GM18951 (cell line): ENCODE data around the gene DEXI.
"Not testable (repeated sequence)": the region's sequence is repeated elsewhere in the genome, so short reads cannot be mapped to it uniquely, and the experiment has no call there.

Source experiments
- POLR2A ChIP-seq: IDR thresholded peaks from 4 replicates; pipeline ENCODE4 v1.6.1; 2011; ENCODE audit warnings: mild to moderate bottlenecking; ENCODE audit not compliant: insufficient read length, insufficient read depth; ENCODE audit errors: extremely low read depth
- in situ Hi-C: fragments of 300-500 bp; cut with MboI; formaldehyde crosslinking; loops from one replicate; pipeline ENCODE4 v1.12.0; 2022; ENCODE audit warnings: low sequenced_read_pairs, mixed read lengths, inconsistent platforms; ENCODE audit not compliant: unreplicated experiment

DEXI gene

DNA sequence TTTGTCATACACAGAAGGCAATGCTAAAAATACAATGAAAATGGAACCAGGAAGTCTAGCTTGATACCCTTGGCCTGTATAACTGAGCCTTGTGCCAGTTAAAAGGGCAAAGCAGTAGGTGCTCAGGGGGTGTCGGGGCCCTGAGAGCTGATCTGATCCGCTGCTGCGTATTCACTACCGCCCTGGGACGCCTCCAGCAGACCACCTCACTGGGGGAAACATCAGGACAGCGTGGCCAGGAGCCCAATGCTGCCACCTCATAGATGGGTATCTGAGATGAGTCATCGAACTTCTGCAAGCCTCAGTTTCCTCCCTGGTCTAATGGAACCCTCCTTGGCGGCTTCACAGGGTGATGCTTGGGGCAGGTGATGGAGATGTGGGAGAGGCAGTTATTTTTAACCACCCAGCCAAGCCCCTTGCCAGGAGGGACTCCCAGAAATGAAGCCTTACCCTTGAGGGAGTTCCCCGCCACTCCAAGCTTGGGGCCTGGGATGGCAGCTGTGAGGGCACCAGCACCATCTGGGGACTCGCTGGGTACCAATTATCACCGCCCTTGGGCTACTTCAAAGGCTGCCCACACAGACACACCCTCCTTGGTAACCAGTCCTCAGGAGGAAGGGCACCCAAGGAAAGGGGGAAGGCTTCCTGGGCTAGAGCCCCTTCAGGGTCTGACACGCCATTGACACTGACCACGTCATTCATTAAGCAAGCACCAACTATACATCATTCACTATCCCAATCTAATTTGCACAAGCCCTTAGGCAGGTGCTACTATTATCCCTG is 7.8 kb downstream of the DEXI start:
- in situ Hi-C loops = no loop called here
- no peak for TF ChIP-seq POLR2A

DNA sequence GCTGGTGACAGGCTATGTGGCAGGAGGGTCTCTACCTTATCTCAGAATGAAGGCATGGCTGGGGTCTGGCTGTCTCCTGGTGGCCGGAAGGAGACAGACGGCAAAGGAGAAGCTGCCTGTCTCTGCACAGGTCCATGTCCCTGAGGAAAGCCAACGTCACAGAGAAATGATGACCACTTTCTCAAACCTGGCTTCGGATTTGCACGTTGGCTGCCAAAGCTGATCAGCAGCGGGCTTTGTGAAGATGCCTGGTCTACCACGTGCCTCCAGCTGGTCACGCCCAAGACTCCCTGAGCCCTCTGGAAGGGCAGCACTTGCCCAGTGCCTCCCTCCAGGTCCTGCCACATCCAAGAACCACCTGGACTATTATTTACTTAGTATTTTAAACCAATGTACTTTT is 8.4 kb downstream of the DEXI start:
- in situ Hi-C loops = no loop called here
- no peak for TF ChIP-seq POLR2A

DNA sequence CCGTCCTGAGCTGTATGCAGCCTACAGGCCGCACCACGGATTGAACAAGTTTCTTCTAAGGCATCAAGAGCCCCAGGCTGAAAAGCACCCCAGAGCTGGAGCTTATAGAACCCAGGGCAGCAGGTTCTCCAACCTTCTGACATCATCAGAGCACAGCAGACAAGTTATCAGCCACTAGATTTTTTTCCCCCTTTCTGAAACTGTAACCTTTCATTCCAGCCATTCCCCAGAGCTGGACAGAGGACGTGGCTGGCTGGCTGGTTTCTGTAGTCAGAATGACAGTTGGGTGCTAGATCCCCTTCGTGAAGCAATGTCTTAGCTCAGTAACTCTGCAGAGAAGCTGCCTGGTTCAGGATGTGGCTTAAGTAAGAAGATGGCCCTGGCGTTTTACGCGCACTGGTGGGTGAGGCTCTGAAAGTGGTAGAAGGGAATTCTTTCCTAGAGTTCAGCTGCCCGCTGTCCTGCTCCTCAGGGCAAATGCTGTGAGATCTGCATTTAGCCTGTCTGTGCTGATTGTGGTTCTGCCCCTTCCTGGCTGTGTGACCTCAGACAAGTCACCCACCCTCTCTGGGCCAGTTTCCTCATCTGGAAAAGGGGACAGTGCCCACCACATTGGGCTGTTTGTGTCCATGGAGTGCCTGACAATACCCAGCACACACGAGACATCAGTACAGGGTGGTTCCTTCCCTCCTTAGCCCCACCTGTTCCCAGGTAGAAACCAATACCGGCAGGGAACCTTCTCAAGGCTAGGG is 9.1 kb downstream of the DEXI start:
- TF ChIP-seq POLR2A = no peak
- in situ Hi-C loops = no loop called here

DNA sequence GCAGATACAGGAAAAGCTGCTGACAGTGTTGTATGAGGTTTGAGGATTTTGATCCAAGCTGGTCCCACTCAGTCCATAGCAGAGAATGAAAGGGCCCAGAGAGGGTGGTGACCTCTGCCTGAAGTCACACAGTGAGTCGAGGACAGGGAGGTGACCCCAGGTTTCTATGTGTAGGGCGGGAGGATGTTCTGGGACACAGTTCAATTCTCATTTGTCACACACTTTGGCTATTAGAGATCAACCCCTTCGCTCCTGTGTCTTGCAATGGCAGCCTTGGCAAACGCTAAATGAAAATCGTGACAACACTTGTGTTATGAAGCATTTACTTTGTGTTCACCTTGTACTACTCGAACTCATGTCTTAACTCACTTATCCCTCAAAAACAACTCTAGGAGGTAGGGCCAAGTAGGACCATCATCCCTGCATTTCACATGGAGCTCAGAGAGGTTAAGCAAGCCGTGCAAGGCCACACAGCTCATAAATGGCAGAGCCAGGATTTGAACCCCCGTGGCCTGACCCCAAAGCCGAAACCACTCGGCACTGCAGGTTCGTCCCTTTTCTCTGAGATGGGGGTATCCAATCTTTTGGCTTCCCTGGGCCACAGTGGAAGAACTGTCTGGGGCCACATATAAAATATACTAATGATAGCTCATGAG is 10.2 kb downstream of the DEXI start:
- in situ Hi-C loops = no loop called here
- TF ChIP-seq POLR2A = peak; percentile 30

GRCh38 chr16:10931134-10931533 is 11.1 kb downstream of the DEXI start:
- TF ChIP-seq POLR2A = no peak
- in situ Hi-C loops = no loop called here

GRCh38 chr16:10930755-10931093 is 11.5 kb downstream of the DEXI start:
- in situ Hi-C loops = no loop called here
- no peak for TF ChIP-seq POLR2A

- in situ Hi-C loops = no loop called here
- peak; percentile 29 for TF ChIP-seq POLR2A
Measured at GRCh38 chr16:10929853-10930754, 12.2 kb downstream of the DEXI start.

DNA sequence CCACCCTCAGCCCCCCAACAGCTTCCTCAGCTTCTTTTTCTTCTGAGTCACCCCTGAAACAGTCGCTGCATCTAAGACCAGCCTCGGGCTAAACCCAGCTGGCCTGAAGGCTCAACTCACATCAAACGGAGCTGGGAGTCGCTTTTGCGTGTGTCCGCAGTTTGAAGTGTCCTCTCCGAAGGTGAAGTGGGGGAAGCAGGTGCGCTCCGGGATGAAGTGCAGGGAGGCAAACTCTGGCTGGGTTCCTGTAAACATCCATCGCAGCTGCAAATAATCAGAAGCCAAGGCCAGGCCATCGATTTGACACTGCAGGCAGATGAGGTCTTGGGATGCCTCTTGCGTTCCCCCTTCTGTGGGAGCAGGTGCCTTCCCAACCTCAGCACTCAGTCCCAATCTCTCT is 13.2 kb downstream of the DEXI start:
- in situ Hi-C loops = not testable (repeated sequence)

DNA sequence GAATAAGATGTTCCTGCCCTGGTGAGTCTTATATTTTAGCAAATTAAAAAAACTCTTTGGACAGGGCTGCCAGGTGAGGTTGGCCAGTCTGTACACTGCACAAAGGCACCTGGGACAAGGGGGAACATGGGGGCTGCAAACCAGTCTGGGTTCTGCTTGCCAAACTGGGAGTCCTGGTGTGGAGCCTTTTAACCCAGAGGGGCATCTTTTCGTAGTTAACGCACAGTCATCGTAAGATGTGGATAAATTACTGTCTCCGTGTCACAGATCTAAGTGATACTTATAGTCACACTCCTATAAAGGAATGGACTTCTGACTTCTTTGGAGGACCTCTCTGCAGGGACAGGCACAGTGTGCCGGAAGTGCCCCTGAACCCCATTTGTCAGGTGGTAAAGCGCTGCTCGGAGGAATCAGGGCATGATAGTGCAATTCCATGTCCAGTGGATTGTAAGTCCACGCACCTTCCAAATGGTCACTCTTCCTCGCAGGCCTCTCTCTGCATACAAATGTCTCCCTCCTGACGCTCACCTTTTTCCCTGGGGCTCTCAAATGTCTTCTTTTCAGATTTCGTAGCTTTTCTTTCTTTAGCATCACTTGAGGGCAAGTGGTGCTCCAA is 14.7 kb downstream of the DEXI start:
- TF ChIP-seq POLR2A = no peak

DNA sequence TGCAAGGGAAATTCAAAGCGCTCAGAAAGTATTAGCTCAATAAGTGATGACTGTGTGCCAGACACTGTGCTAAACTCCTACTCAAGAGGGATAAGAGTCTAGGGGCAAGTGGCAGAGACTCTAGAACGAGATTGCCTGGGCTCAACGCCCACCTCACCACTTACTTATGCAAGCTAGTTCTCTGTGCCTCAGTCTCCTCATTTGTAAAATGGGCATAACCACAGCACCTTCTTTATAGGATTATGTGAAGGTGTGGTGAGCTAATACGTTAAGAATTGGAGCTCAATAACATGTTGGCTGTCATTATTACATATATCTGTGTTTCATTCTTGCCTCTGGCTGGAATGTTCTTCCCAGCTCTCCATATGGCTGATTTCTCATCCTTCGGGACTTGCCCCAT is 15.4 kb downstream of the DEXI start:
- no peak for TF ChIP-seq POLR2A

More for the DNA sequence above, 14.7 kb downstream of the DEXI start:
- in situ Hi-C loops = no loop called here

DNA sequence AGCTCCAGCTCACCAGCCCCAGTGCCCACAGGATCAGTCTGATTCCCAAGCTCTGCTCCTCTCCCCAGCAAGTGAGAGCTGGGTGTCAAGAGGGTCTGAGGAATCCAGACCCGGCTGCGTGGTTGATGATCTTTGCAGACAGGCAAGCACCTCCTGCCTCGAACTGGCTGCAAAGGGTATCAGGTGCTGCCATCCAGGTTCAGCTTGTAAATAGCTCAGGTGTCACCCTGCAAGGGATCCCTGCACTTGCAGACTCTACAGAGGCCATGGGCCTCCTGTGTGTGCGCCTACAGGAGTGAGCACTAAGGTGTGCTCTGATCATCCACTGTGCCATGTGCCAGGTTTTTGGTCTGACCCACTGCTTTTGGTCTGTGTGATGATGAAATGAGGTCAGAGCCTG is 16.2 kb downstream of the DEXI start:
- no peak for TF ChIP-seq POLR2A
- in situ Hi-C loops = no loop called here

More for the DNA sequence above, 15.4 kb downstream of the DEXI start:
- in situ Hi-C loops = no loop called here

- in situ Hi-C loops = not testable (repeated sequence)
Measured at GRCh38 chr16:10925285-10925684, 17.0 kb downstream of the DEXI start.

DNA sequence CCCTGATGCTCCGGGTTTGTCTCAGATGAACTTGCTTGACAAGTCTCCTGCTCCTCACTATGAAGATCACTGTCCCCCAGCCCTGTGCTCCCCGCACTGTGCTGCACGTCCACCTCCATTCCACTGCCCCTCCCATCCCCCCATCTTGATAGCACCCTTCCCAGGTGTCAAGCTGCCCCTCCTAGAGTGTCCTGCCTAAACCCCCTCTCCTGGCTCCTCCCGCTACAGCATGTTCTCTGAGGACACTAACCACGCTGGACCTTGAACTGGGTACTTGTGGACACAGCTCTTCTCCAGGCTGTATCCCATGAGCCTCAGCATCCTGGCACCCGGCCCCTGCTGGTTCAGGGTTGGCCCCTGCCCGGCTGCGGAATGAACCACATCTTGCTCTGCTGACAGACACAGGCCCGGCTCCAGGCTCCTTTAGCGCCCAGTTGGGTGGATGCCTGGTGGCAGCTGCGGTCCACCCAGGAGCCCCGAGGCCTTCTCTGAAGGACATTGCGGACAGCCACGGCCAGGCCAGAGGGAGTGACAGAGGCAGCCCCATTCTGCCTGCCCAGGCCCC is 18.5 kb downstream of the DEXI start:
- TF ChIP-seq POLR2A = no peak
- in situ Hi-C loops = no loop called here
